ENCODE measurements around the gene SMPDL3B. TPM values are rescaled to one million over a fixed set of nuclear protein-coding genes. Genes with fewer than 3 reads are reported as not detected.

The SMPDL3B gene
- total and polyA plus RNA-seq, 2 donors from 2014 or later = 5.9 to 9.7 TPM

DNA sequence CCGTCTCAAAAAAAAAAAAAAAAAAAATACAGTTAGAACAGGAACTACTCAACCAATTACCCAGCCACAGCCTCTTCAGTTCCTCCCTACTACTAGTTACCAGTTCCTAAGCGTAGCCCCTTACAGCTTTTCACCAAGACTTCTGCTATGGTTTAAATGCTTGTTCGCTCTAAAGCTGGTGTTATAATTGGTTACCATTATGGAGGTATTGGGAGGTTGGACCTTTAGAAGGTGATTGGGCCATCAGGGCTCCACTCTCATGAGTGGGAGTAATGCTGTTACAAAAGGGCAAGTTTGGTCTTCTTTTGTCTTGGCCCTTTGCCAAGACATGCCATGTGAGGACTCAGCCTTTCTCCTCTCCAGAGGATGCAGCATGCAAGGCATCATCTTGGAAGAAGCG is 3.0 kb upstream of the SMPDL3B start:
- Histone ChIP-seq H3K9ac (ENCODE audit: low read length in 3 of 3) (no peak overlapping the region), H3K27ac (ENCODE audit: low read depth in 2 of 2, low read length in 2 of 2) (no peak overlapping the region), H3K4me3 (ENCODE audit: low read length in 3 of 3) (no peak overlapping the region), H3K27me3 (ENCODE audit: control insufficient read depth, insufficient read depth, low read length) (no peaks in the 10 kb centered on the region), H3K36me3 (ENCODE audit: control insufficient read depth in 2 of 3, insufficient read depth in 3 of 3, low read length in 3 of 3) (no peaks in the 10 kb centered on the region), H3K9me3 (ENCODE audit: control insufficient read depth in 2 of 3, insufficient read depth in 1 of 3, low read length in 3 of 3) (no peaks in the 10 kb centered on the region), H3K4me1 (ENCODE audit: control insufficient read depth in 2 of 3, insufficient read depth in 2 of 3, low read depth in 1 of 3, low read length in 3 of 3) (peaks cover 0 to 6% (median 0%) of the 10 kb centered on the region in 3 donors)
- intact Hi-C loops (cut with DNase I) = no loop called here
- FAIRE-seq = no peak
- DNase-seq = no peak
- TF ChIP-seq, protein P1, sequence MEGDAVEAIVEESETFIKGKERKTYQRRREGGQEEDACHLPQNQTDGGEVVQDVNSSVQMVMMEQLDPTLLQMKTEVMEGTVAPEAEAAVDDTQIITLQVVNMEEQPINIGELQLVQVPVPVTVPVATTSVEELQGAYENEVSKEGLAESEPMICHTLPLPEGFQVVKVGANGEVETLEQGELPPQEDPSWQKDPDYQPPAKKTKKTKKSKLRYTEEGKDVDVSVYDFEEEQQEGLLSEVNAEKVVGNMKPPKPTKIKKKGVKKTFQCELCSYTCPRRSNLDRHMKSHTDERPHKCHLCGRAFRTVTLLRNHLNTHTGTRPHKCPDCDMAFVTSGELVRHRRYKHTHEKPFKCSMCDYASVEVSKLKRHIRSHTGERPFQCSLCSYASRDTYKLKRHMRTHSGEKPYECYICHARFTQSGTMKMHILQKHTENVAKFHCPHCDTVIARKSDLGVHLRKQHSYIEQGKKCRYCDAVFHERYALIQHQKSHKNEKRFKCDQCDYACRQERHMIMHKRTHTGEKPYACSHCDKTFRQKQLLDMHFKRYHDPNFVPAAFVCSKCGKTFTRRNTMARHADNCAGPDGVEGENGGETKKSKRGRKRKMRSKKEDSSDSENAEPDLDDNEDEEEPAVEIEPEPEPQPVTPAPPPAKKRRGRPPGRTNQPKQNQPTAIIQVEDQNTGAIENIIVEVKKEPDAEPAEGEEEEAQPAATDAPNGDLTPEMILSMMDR (IDR thresholded peaks at IDR 0.05; ENCODE audit: borderline replicate concordance, extremely low read depth, insufficient read depth) = no peak

DNA sequence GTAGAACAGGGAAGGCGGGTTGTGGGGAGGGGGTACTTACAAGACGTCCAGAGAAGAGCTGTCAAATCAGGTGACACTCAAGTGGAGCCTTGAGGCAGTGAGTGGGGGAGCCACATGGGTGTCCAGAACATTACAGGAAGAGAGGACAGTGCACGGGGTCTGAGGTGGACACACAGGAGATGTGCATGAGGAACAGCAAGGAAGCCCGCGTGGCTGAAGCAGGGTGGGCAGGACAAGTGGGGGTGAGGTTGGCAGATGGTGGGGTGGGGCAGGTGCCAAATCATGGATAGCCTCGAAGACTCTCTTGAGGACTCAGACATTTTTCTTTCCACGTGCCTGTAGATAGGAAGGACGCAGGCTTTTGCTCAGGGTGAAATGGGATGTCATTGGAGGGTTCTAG is 921 bp downstream of the SMPDL3B start:
- peak in 2 of 5 donors; percentile 10 to 59 for DNase-seq
- H3K27ac ChIP-seq (ENCODE audit: low read depth in 2 of 2, low read length in 2 of 2) = no peak overlapping the region
- H3K9me3 ChIP-seq (ENCODE audit: control insufficient read depth in 2 of 3, insufficient read depth in 1 of 3, low read length in 3 of 3) = no peaks in the 10 kb centered on the region
- H3K4me1 ChIP-seq (ENCODE audit: control insufficient read depth in 2 of 3, insufficient read depth in 2 of 3, low read depth in 1 of 3, low read length in 3 of 3) = peaks cover 0 to 6% (median 0%) of the 10 kb centered on the region in 3 donors
- no peaks in the 10 kb centered on the region for H3K36me3 ChIP-seq (ENCODE audit: control insufficient read depth in 2 of 3, insufficient read depth in 3 of 3, low read length in 3 of 3)
- intact Hi-C loops (cut with DNase I) = no loop called here
- no peaks in the 10 kb centered on the region for H3K27me3 ChIP-seq (ENCODE audit: control insufficient read depth, insufficient read depth, low read length)
- peak overlapping the region; percentile 11 to 68 (median 59) for H3K4me3 ChIP-seq (ENCODE audit: low read length in 3 of 3)
- no peak for FAIRE-seq
- TF ChIP-seq, protein P1 (IDR thresholded peaks at IDR 0.05; ENCODE audit: borderline replicate concordance, extremely low read depth, insufficient read depth) = no peak
- H3K9ac ChIP-seq (ENCODE audit: low read length in 3 of 3) = peak overlapping the region in 1 of 3 donors; percentile 62

DNA sequence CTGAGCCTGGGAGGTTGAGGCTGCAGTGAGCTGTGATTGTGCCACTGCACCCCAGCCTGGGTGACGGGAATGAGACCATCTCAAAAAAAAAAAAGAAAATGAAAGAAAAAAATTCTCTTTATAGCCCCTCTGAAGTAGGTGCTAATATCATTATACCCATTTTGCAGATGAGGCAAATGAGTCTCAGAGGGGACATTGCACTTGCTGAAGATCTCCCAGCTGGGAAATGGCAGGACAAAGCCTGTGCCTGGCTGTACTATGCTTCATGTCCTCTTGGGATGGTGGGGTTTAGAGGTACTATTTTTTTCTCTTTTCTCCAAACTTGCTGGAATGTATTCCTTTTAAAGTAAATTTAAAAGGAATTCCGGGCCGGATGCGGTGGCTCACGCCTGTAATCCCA is 1.6 kb downstream of the SMPDL3B start:
- FAIRE-seq = no peak

More for the DNA sequence above, 1.6 kb downstream of the SMPDL3B start:
- intact Hi-C loops (cut with DNase I) = no loop called here
- Histone ChIP-seq H3K27ac (ENCODE audit: low read depth in 2 of 2, low read length in 2 of 2) (no peak overlapping the region), H3K9me3 (ENCODE audit: control insufficient read depth in 2 of 3, insufficient read depth in 1 of 3, low read length in 3 of 3) (no peaks in the 10 kb centered on the region), H3K27me3 (ENCODE audit: control insufficient read depth, insufficient read depth, low read length) (no peaks in the 10 kb centered on the region), H3K36me3 (ENCODE audit: control insufficient read depth in 2 of 3, insufficient read depth in 3 of 3, low read length in 3 of 3) (no peaks in the 10 kb centered on the region), H3K9ac (ENCODE audit: low read length in 3 of 3) (no peak overlapping the region), H3K4me3 (ENCODE audit: low read length in 3 of 3) (no peak overlapping the region), H3K4me1 (ENCODE audit: control insufficient read depth in 2 of 3, insufficient read depth in 2 of 3, low read depth in 1 of 3, low read length in 3 of 3) (peaks cover 0 to 6% (median 0%) of the 10 kb centered on the region in 3 donors)
- TF ChIP-seq, protein P1 (IDR thresholded peaks at IDR 0.05; ENCODE audit: borderline replicate concordance, extremely low read depth, insufficient read depth) = no peak
- DNase-seq = peak in 1 of 5 donors; percentile 23

Measured in kidney (tissue), 14 donors.